22Rv1 (cell line): ENCODE data around the gene LMO3.

ENCODE experiments used
- CTCF ChIP-seq: fragments of 450-650 bp; IDR thresholded peaks from 2 replicates; pipeline ENCODE4 v1.5.1; 2017; ENCODE audit warnings: mild to moderate bottlenecking
- ZFX ChIP-seq: fragments of 450-650 bp; IDR thresholded peaks from 2 replicates; pipeline ENCODE4 v1.6.1; 2017; ENCODE audit warnings: antibody characterized with exemption, borderline replicate concordance

DNA sequence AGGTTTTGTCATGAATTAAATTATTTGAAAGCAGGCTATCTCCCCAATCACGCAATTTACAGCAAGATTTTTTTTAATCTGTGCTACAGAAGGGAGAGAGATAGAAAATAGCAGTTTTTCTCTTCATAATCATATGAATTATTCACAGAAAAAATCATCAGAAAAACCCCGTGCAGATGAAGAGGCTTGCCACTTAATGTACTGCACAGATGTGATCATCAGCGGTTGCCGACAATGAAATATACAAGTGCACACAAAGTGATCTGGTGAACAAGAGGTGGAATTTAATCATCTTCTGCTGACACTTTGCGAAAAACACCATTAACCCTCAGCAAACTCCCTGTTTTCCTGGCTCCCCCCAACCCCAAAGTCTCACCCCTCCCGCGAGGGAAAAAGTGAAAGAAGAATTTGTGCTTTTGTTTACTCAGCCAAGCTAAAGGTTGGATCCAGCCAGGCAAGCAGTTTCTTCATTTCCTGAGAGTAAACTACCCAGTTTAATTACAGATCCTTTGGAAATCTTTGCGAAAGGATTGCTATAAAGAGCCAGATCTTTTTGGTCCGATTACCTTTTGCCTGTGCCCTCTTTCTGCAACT lies 3.1 kb upstream of the LMO3 start:
- TF ChIP-seq CTCF (no peak), ZFX (no peak)
